CD14-positive monocyte (primary cell): ENCODE data around the gene TECPR2. TPM values are rescaled to one million over a fixed set of nuclear protein-coding genes. Genes with fewer than 3 reads are reported as not detected.

Experiments used
- DNase-seq, 3 donors: peaks; one replicate each; pipeline ENCODE4 v3.0.0-alpha.2; 2011 to 2022
- H2AFZ ChIP-seq: 2 replicates; pipeline ENCODE4 v1.6.0; 2012; ENCODE audit warnings: mild to moderate bottlenecking, low read depth, low read length, inconsistent platforms; ENCODE audit not compliant: insufficient read depth, poor library complexity, severe bottlenecking
- H3K27ac ChIP-seq, 2 donors: 1 replicate in 1 of 2; 2 replicates in 1 of 2; pipeline ENCODE4 v1.5.1; 2012 to 2013; ENCODE audit warnings: low read length in 2 of 2, control low read depth in 1 of 2, inconsistent platforms in 1 of 2, low read depth in 1 of 2, mild to moderate bottlenecking in 1 of 2
- H3K27me3 ChIP-seq, 2 donors: one replicate each; pipeline versions ENCODE4 v1.6.0 to v1.6.1; 2011 to 2013; ENCODE audit warnings: low read length in 2 of 2; ENCODE audit not compliant: control insufficient read depth in 2 of 2, insufficient read depth in 2 of 2
- H3K36me3 ChIP-seq, 2 donors: replicated peaks in 1 of 2; 1 replicate in 1 of 2; 2 replicates in 1 of 2; pipeline versions ENCODE4 v1.5.1 to v1.6.1; 2012 to 2013; ENCODE audit warnings: low read length in 2 of 2, control low read depth in 1 of 2, inconsistent platforms in 1 of 2, mild to moderate bottlenecking in 1 of 2; ENCODE audit not compliant: insufficient read depth in 2 of 2, control insufficient read depth in 1 of 2
- H3K4me1 ChIP-seq, 2 donors: 1 replicate in 1 of 2; 2 replicates in 1 of 2; pipeline versions ENCODE4 v1.5.1 to v1.6.1; 2012 to 2013; ENCODE audit warnings: low read length in 2 of 2, control low read depth in 1 of 2, inconsistent platforms in 1 of 2, mild to moderate bottlenecking in 1 of 2, moderate library complexity in 1 of 2; ENCODE audit not compliant: insufficient read depth in 2 of 2, control insufficient read depth in 1 of 2
- H3K4me2 ChIP-seq: replicated peaks from 2 replicates; pipeline ENCODE3; 2012; ENCODE audit warnings: low read length, moderate library complexity, mild to moderate bottlenecking; ENCODE audit not compliant: poor library complexity, severe bottlenecking; ENCODE audit errors: extremely low read depth
- H3K4me3 ChIP-seq, 3 experiments: fragments of 200-600 bp in 1 of 3; sonication (generic) in 1 of 3; replicated peaks in 1 of 3; 1 replicate in 2 of 3; 2 replicates in 1 of 3; pipeline ENCODE4 v1.5.1; 2011 to 2013; ENCODE audit warnings: low read length in 3 of 3, mild to moderate bottlenecking in 3 of 3, control low read depth in 2 of 3, low read depth in 2 of 3, inconsistent platforms in 1 of 3, moderate library complexity in 1 of 3
- H3K79me2 ChIP-seq: 2 replicates; pipeline ENCODE4 v1.6.0; 2012; ENCODE audit warnings: mild to moderate bottlenecking, control low read depth, inconsistent platforms, low read length, moderate library complexity; ENCODE audit not compliant: insufficient read depth
- H3K9ac ChIP-seq: 2 replicates; pipeline ENCODE4 v1.6.0; 2017; ENCODE audit warnings: low read length, mild to moderate bottlenecking; ENCODE audit not compliant: insufficient read depth, poor library complexity, severe bottlenecking
- H3K9me3 ChIP-seq, 2 donors: replicated peaks in 1 of 2; 1 replicate in 1 of 2; 2 replicates in 1 of 2; pipeline versions ENCODE4 v1.5.1 to v1.6.1; 2012 to 2013; ENCODE audit warnings: low read length in 2 of 2, control low read depth in 1 of 2; ENCODE audit not compliant: control insufficient read depth in 1 of 2, insufficient read depth in 1 of 2
- H4K20me1 ChIP-seq: 2 replicates; pipeline ENCODE4 v1.6.0; 2012; ENCODE audit warnings: mild to moderate bottlenecking, low read length, control low read depth, moderate library complexity; ENCODE audit not compliant: insufficient read depth
- H3K27ac Mint-ChIP-seq, 7 donors: one replicate each; pipeline ENCODE4 v1.8.0; 2020; ENCODE audit warnings: mild to moderate bottlenecking in 7 of 7, mixed read lengths in 7 of 7, moderate library complexity in 6 of 7, inconsistent platforms in 2 of 7
- H3K27me3 Mint-ChIP-seq, 3 donors: one replicate each; pipeline ENCODE4 v1.8.0; 2021 to 2022; ENCODE audit warnings: low read depth in 3 of 3, mild to moderate bottlenecking in 3 of 3, mixed read lengths in 3 of 3, moderate library complexity in 3 of 3, inconsistent platforms in 1 of 3
- H3K36me3 Mint-ChIP-seq, 2 donors: one replicate each; pipeline ENCODE4 v1.8.0; 2020; ENCODE audit warnings: mixed read lengths in 2 of 2, inconsistent platforms in 1 of 2, mild to moderate bottlenecking in 1 of 2
- H3K4me1 Mint-ChIP-seq: one replicate; pipeline ENCODE4 v1.8.0; 2020; ENCODE audit warnings: mild to moderate bottlenecking, mixed read lengths
- H3K4me3 Mint-ChIP-seq, 2 donors: one replicate each; pipeline ENCODE4 v1.8.0; 2020; ENCODE audit warnings: mild to moderate bottlenecking in 2 of 2, mixed read lengths in 2 of 2, moderate library complexity in 1 of 2
- H3K9me3 Mint-ChIP-seq, 7 donors: one replicate each; pipeline ENCODE4 v1.8.0; 2020 to 2022; ENCODE audit warnings: mixed read lengths in 7 of 7, mild to moderate bottlenecking in 6 of 7, moderate library complexity in 6 of 7, inconsistent platforms in 2 of 7
- CTCF ChIP-seq: fragments of 200-600 bp; IDR thresholded peaks from one replicate; pipeline ENCODE4 v1.8.0; 2022; ENCODE audit warnings: antibody characterized with exemption, mild to moderate bottlenecking
- WGBS: methylation state at CpG from one replicate; pipeline ENCODE4 v1.1.5; 2013; ENCODE audit warnings: missing lambda C conversion rate; ENCODE audit not compliant: insufficient coverage; 5-methylcytosine and 5-hydroxymethylcytosine counted together
- intact Hi-C, 2 donors: fragments of 100-400 bp; cut with micrococcal nuclease; formaldehyde crosslinking; loops; one replicate each; pipeline versions ENCODE4 v1.15.0 to v1.15.1; 2023
- polyA plus RNA-seq, 3 donors: library from polyadenylated mRNA; depleted of rRNA in 1 of 3; unstranded in 2 of 3; stranded (reverse) in 1 of 3; fragments of 300-500 nt in 2 of 3; fragments of >200 nt in 1 of 3; fragmentation: Illumina TruSeq in 2 of 3; gene quantifications; 1 replicate in 2 of 3; 2 replicates in 1 of 3; pipeline ENCODE4 v1.2.3, GENCODE V29; 2012 to 2021

TECPR2 gene
- polyA plus RNA-seq, 3 donors: 2.8 to 10.4 (median 6.4) TPM

- no peak overlapping the region for H2AFZ ChIP-seq
- no peaks in the 10 kb centered on the region for H3K4me1 ChIP-seq
- H3K4me1 Mint-ChIP-seq: peaks cover 12% of the 10 kb centered on the region
- no peaks in the 10 kb centered on the region for H3K27me3 ChIP-seq
- peaks cover 0 to 2% (median 1%) of the 10 kb centered on the region in 3 donors for H3K27me3 Mint-ChIP-seq
- H3K4me2 ChIP-seq: no peak overlapping the region
- H3K4me3 ChIP-seq: no peak overlapping the region
- H3K79me2 ChIP-seq: no peaks in the 10 kb centered on the region
- peak overlapping the region in 5 of 7 donors; percentile 3 to 80 (median 38) for H3K27ac Mint-ChIP-seq
- WGBS: 83% methylated on average over 3 of the region's 13 CpGs
- DNase-seq: no peak
- TF ChIP-seq CTCF: no peak
- peaks cover 9 to 40% of the 10 kb centered on the region in 2 donors for H3K36me3 ChIP-seq
- intact Hi-C loops: no loop called here
- no peaks in the 10 kb centered on the region for H3K9me3 ChIP-seq
- H3K36me3 Mint-ChIP-seq: peaks cover 46 to 65% of the 10 kb centered on the region in 2 donors
- peaks cover 0 to 3% (median 0%) of the 10 kb centered on the region in 7 donors for H3K9me3 Mint-ChIP-seq
- H3K27ac ChIP-seq: peak overlapping the region in 1 of 2 donors; percentile 41
- no peak overlapping the region for H3K4me3 Mint-ChIP-seq
- H3K9ac ChIP-seq: no peak overlapping the region
- H4K20me1 ChIP-seq: no peaks in the 10 kb centered on the region
These were observed 28.7 kb upstream of the TECPR2 start for GRCh38 chr14:102333795-102334705.

GRCh38 chr14:102335163-102335562 lies 27.6 kb upstream of the TECPR2 start:
- Mint-ChIP-seq H3K36me3 (peaks cover 48 to 70% of the 10 kb centered on the region in 2 donors), H3K27me3 (peaks cover 0 to 1% (median 0%) of the 10 kb centered on the region in 3 donors), H3K27ac (peak overlapping the region in 3 of 7 donors; percentile 42 to 50 (median 43)), H3K4me1 (peaks cover 12% of the 10 kb centered on the region), H3K9me3 (peaks cover 0 to 3% (median 0%) of the 10 kb centered on the region in 7 donors), H3K4me3 (no peak overlapping the region)
- no peaks in the 10 kb centered on the region for H4K20me1 ChIP-seq
- H3K4me3 ChIP-seq: no peak overlapping the region
- no peaks in the 10 kb centered on the region for H3K27me3 ChIP-seq
- no peaks in the 10 kb centered on the region for H3K9me3 ChIP-seq
- H2AFZ ChIP-seq: no peak overlapping the region
- peaks cover 11 to 44% of the 10 kb centered on the region in 2 donors for H3K36me3 ChIP-seq
- no peaks in the 10 kb centered on the region for H3K4me1 ChIP-seq
- 100% methylated on average over 7 of the region's 7 CpGs for WGBS
- H3K79me2 ChIP-seq: no peaks in the 10 kb centered on the region
- no peak for DNase-seq
- no peak for TF ChIP-seq CTCF
- no peak overlapping the region for H3K4me2 ChIP-seq
- H3K27ac ChIP-seq: no peak overlapping the region
- intact Hi-C loops: no loop called here
- H3K9ac ChIP-seq: no peak overlapping the region
